GM18505 (cell line): ENCODE data around the gene FAF1.
"Not testable (repeated sequence)": the region's sequence is repeated elsewhere in the genome, so short reads cannot be mapped to it uniquely, and the experiment has no call there.

Source experiments
- ATAC-seq: cut with Tn5 transposase; IDR thresholded peaks from one replicate; pipeline ENCODE4 v1.9.1; 2021; ENCODE audit not compliant: unreplicated experiment
- POLR2A ChIP-seq: IDR thresholded peaks from 4 replicates; pipeline ENCODE4 v1.6.1; 2011; ENCODE audit warnings: borderline replicate concordance; ENCODE audit not compliant: insufficient read depth, insufficient read length; ENCODE audit errors: extremely low read depth

Gene FAF1

DNA sequence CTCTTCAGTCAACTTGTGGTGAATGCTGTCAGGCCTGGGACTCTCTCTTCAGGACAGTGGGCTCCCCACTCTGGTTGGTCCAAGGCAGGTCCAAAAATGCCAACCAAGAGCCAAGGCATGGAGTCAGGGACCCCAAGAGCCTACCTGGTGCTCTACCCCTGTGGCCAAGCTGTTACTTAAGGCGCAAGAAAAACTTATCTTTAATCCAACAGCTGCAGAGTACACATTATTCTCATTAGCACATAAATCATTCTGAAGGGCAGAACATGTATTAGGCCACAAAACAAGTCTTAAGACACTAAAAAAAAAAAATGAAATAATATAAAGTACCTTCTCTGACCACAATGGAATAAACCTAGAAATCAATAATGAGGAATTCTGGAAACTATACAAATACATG, 65.7 kb downstream of the FAF1 start:
- no peak for TF ChIP-seq POLR2A
- ATAC-seq, result no peak

DNA sequence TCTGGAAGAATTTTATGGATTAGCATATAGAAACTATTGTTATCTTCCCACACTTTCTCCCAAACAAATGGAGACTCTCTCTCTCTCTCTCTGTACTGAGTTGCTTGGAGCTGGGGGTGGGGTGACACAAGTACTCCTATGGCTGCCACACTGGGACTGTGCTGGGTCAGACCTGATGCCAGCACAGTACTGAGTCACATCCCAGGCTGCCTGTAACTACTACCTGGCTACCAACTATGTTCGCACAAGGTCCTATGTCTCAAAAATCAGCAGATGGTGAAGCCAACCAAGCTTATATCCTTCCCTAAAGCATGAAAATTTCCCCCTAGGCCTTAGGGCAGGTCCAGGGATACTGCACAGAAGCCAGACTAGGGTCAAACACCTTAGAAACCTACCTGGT, 66.6 kb downstream of the FAF1 start:
- TF ChIP-seq POLR2A, result no peak
- no peak for ATAC-seq

DNA sequence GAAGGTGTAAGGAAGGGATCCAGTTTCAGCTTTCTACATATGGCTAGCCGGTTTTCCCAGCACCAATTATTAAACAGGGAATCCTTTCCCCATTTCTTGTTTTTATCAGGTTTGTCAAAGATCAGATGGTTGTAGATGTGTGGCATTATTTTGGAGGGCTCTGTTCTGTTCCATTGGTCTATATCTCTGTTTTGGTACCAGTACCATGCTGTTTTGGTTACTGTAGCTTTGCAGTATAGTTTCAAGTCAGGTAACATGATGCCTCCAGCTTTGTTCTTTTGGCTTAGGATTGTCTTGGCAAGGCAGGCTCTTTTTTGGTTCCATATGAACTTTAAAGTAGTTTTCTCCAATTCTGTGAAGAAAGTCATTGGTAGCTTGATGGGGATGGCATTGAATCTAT, 72.5 kb downstream of the FAF1 start:
- ATAC-seq, result not testable (repeated sequence)

DNA sequence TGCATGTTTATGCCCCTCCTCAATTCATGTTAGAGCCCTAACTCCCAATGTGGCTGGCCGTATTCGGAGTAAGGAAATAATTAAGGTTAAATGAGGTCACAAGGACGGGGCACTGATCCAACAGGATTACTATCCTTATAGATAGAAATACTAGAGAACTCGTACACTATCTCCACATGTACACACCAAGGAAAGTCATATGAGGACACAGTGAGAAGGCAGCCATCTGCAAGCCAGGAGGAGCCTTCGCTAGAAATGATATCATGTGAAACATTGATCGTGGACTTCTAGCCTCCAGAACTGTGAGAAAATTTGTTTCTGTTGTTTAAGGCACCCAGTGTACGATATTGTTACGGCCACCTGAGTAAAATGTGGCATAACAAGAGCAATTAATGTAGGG, 79.7 kb downstream of the FAF1 start:
- no peak for ATAC-seq
- no peak for TF ChIP-seq POLR2A

- no peak for TF ChIP-seq POLR2A
- no peak for ATAC-seq
These were observed 80.9 kb downstream of the FAF1 start for GRCh38 chr1:50879137-50879536.

- ATAC-seq, result no peak
- no peak for TF ChIP-seq POLR2A
These were observed 81.6 kb downstream of the FAF1 start for GRCh38 chr1:50878434-50878833.

GRCh38 chr1:50877641-50878040, 82.4 kb downstream of the FAF1 start:
- ATAC-seq, result no peak
- no peak for TF ChIP-seq POLR2A

GRCh38 chr1:50873458-50874187, 86.4 kb downstream of the FAF1 start:
- no peak for TF ChIP-seq POLR2A
- peak; percentile 92 for ATAC-seq

- ATAC-seq, result not testable (repeated sequence)
These were observed 95.2 kb downstream of the FAF1 start for GRCh38 chr1:50864845-50865244.

GRCh38 chr1:50861772-50862171, 98.3 kb downstream of the FAF1 start:
- no peak for TF ChIP-seq POLR2A
- ATAC-seq, result no peak

DNA sequence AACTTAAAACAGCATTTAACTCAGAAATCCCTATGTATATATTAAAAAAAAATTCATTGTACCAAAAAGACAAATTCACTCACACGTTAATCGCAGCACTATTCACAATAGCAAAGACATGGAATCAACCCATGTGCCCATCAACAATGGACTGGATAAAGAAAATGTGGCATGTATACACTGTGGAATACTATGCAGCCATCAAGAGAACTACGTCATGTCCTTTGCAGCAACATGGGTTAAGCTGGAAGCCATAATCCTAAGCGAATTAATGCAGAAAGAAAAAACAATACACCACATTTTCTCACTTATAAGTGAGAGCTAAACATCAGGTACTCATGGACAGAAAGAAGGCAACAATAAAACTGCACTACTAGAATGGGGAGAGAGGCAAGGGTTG, 99.4 kb downstream of the FAF1 start:
- TF ChIP-seq POLR2A, result no peak
- ATAC-seq, result no peak

GRCh38 chr1:50860256-50860655, 99.8 kb downstream of the FAF1 start:
- ATAC-seq, result no peak
- TF ChIP-seq POLR2A, result no peak

- TF ChIP-seq POLR2A, result no peak
- ATAC-seq, result no peak
These were observed 100.4 kb downstream of the FAF1 start for GRCh38 chr1:50859657-50860056.

- no peak for ATAC-seq
- no peak for TF ChIP-seq POLR2A
These were observed 101.3 kb downstream of the FAF1 start for GRCh38 chr1:50858761-50859160.

DNA sequence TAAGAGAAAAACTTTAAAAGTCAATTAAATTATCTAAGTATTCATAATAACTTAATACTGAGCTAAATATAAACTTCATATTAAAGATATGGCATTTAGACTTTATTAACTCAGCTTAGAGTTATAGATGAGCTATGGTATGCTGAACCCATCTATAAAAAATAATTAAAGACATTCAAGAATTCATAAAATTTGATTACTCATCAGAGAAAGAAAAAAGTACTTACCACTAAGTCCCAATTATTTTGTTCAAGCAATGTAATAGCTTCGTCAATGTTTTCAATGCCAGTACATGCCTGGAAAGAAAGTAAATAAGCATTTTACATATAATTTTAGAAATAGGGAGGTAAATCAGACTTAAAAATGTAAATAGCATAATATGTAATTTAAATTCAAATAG, 102.4 kb downstream of the FAF1 start:
- TF ChIP-seq POLR2A, result no peak
- ATAC-seq, result no peak

DNA sequence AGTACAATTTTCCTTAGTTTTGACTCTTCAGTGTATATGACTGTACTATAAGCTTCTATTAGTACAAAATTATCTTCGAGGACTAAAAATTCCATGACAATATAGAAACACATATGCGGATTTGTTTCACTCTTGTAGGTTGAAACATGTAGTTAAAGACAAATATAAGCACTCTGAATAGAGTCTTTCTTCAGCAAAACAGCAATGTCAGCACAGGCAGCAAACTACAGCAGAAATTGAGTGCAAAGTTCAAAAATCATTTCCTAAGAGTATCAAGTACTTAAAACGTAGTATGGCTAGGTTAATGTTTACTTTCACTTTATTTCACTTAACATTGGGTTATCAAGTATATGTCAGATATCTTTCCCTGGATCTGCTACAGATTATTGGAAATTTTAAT, 106.7 kb downstream of the FAF1 start:
- no peak for ATAC-seq

DNA sequence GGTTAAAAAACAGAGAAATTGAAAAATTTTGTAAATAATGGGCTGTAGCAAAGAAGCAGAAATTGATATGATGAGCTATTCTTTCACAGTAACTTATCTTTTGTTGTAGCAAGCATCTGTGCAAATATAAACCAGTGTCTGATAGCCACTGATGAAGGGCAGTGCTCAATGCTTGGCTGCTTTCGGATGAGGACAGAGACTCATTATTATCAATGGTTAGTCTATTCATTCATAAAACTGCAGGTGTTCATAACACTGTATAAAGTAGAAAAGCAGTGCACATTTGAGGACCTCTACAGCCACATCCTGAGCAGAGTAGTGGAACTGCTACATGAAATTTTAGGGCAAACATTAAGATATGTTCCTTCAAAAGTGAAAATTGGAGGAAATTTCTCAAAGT, 107.2 kb downstream of the FAF1 start:
- no peak for ATAC-seq

More for the DNA sequence above, 106.7 kb downstream of the FAF1 start:
- no peak for TF ChIP-seq POLR2A

More for the DNA sequence above, 107.2 kb downstream of the FAF1 start:
- TF ChIP-seq POLR2A, result no peak
